ENCODE results near the gene ANXA9. TPM values are rescaled to one million over a fixed set of nuclear protein-coding genes. Genes with fewer than 3 reads are reported as not detected.

Gene ANXA9
- polyA plus RNA-seq, 3 donors: 0.28 to 1.7 (median 1.4) TPM

DNA sequence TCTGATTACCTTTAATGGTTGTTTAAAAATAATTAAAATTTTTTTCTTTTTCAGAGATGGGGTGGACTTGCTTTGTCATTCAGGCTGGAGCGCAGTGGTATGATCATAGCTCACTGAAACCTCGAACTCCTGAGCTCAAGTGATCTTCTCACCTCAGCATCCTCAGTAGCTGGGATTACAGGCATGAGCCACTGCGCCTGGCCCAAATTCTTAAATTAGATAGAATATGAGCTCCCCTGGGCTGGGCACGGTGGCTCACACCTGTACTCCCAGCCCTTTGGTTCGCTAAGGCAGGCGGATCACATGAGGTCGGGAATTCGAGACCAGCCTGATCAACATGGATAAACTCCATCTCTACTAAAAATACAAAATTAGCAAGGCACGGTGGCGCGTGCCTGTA is 24.4 kb upstream of the ANXA9 start:
- peaks cover under 1% of the 10 kb centered on the region for H3K4me1 Mint-ChIP-seq
- DNase-seq: no peak
- Histone ChIP-seq H3K4me1 (ENCODE audit: control insufficient read depth in 1 of 2, insufficient read depth in 2 of 2, low read length in 2 of 2) (no peaks in the 10 kb centered on the region), H3K79me2 (ENCODE audit: insufficient read depth, low read length) (no peaks in the 10 kb centered on the region), H3K4me2 (replicated peaks; ENCODE audit: extremely low read depth, low read length, poor library complexity, severe bottlenecking) (no peak overlapping the region), H4K20me1 (ENCODE audit: insufficient read depth, low read length) (peaks cover 14% of the 10 kb centered on the region), H3K4me3 (replicated peaks in 1 of 3; ENCODE audit: low read depth in 2 of 3, low read length in 3 of 3) (no peak overlapping the region), H3K9ac (ENCODE audit: insufficient read depth, low read length, poor library complexity, severe bottlenecking) (no peak overlapping the region), H3K9me3 (replicated peaks in 1 of 2; ENCODE audit: control insufficient read depth in 1 of 2, insufficient read depth in 1 of 2, low read length in 2 of 2) (no peaks in the 10 kb centered on the region), H3K36me3 (replicated peaks in 1 of 2; ENCODE audit: control insufficient read depth in 1 of 2, insufficient read depth in 2 of 2, low read length in 2 of 2) (peaks cover 80 to 98% of the 10 kb centered on the region in 2 donors), H3K27me3 (ENCODE audit: control insufficient read depth in 2 of 2, insufficient read depth in 2 of 2, low read length in 2 of 2) (no peaks in the 10 kb centered on the region), H3K27ac (ENCODE audit: low read depth in 1 of 2, low read length in 2 of 2) (no peak overlapping the region), H2AFZ (ENCODE audit: insufficient read depth, low read depth, low read length, poor library complexity, severe bottlenecking) (no peak overlapping the region)
- H3K4me3 Mint-ChIP-seq: no peak overlapping the region
- peaks cover 0 to 2% (median 0%) of the 10 kb centered on the region in 3 donors for H3K27me3 Mint-ChIP-seq (ENCODE audit: low read depth in 3 of 3)
- peak overlapping the region in 1 of 7 donors; percentile 45 for H3K27ac Mint-ChIP-seq
- 93% methylated on average over 3 of the region's 11 CpGs for WGBS (ENCODE audit: insufficient coverage)
- TF ChIP-seq, protein P1, sequence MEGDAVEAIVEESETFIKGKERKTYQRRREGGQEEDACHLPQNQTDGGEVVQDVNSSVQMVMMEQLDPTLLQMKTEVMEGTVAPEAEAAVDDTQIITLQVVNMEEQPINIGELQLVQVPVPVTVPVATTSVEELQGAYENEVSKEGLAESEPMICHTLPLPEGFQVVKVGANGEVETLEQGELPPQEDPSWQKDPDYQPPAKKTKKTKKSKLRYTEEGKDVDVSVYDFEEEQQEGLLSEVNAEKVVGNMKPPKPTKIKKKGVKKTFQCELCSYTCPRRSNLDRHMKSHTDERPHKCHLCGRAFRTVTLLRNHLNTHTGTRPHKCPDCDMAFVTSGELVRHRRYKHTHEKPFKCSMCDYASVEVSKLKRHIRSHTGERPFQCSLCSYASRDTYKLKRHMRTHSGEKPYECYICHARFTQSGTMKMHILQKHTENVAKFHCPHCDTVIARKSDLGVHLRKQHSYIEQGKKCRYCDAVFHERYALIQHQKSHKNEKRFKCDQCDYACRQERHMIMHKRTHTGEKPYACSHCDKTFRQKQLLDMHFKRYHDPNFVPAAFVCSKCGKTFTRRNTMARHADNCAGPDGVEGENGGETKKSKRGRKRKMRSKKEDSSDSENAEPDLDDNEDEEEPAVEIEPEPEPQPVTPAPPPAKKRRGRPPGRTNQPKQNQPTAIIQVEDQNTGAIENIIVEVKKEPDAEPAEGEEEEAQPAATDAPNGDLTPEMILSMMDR (IDR thresholded peaks at IDR 0.05): no peak
- intact Hi-C loops (cut with micrococcal nuclease): no loop called here
- H3K9me3 Mint-ChIP-seq: no peaks in the 10 kb centered on the region
- peaks cover 75 to 93% of the 10 kb centered on the region in 2 donors for H3K36me3 Mint-ChIP-seq

DNA sequence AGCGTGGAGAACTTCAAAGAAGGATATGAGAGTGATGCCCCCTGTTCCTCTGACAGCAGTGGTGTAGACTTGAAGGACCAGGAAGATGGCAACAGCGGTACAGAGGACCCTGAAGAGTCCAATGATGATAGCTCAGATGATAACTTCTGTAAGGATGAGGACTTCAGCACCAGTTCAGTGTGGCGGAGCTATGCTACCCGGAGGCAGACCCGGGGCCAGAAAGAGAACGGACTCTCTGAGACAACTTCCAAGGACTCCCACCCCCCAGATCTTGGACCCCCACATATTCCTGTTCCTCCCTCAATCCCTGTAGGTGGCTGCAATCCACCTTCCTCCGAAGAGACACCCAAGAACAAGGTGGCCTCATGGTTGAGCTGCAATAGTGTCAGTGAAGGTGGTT is 21.4 kb upstream of the ANXA9 start:
- Histone ChIP-seq H3K4me2 (replicated peaks; ENCODE audit: extremely low read depth, low read length, poor library complexity, severe bottlenecking) (no peak overlapping the region), H3K36me3 (replicated peaks in 1 of 2; ENCODE audit: control insufficient read depth in 1 of 2, insufficient read depth in 2 of 2, low read length in 2 of 2) (peaks cover 86 to 98% of the 10 kb centered on the region in 2 donors), H3K9me3 (replicated peaks in 1 of 2; ENCODE audit: control insufficient read depth in 1 of 2, insufficient read depth in 1 of 2, low read length in 2 of 2) (no peaks in the 10 kb centered on the region), H3K4me3 (replicated peaks in 1 of 3; ENCODE audit: low read depth in 2 of 3, low read length in 3 of 3) (no peak overlapping the region), H3K9ac (ENCODE audit: insufficient read depth, low read length, poor library complexity, severe bottlenecking) (no peak overlapping the region), H2AFZ (ENCODE audit: insufficient read depth, low read depth, low read length, poor library complexity, severe bottlenecking) (no peak overlapping the region), H4K20me1 (ENCODE audit: insufficient read depth, low read length) (peaks cover 42% of the 10 kb centered on the region), H3K4me1 (ENCODE audit: control insufficient read depth in 1 of 2, insufficient read depth in 2 of 2, low read length in 2 of 2) (no peaks in the 10 kb centered on the region), H3K27ac (ENCODE audit: low read depth in 1 of 2, low read length in 2 of 2) (no peak overlapping the region), H3K27me3 (ENCODE audit: control insufficient read depth in 2 of 2, insufficient read depth in 2 of 2, low read length in 2 of 2) (no peaks in the 10 kb centered on the region), H3K79me2 (ENCODE audit: insufficient read depth, low read length) (peaks cover under 1% of the 10 kb centered on the region)
- peaks cover 2% of the 10 kb centered on the region for H3K4me1 Mint-ChIP-seq
- peak overlapping the region in 6 of 7 donors; percentile 6 to 70 (median 51) for H3K27ac Mint-ChIP-seq
- H3K4me3 Mint-ChIP-seq: no peak overlapping the region
- intact Hi-C loops (cut with micrococcal nuclease): no loop called here
- H3K36me3 Mint-ChIP-seq: peaks cover 79 to 93% of the 10 kb centered on the region in 2 donors
- 100% methylated on average over 2 of the region's 7 CpGs for WGBS (ENCODE audit: insufficient coverage)
- H3K27me3 Mint-ChIP-seq (ENCODE audit: low read depth in 3 of 3): peaks cover 0 to 2% (median 0%) of the 10 kb centered on the region in 3 donors
- DNase-seq: no peak
- H3K9me3 Mint-ChIP-seq: no peaks in the 10 kb centered on the region
- TF ChIP-seq, protein P1 (IDR thresholded peaks at IDR 0.05): no peak

All from CD14-positive monocyte (primary cell).